GM19467 (cell line): ENCODE data around the gene NUP50.
A peak's percentile ranks its signal among the peaks of the same experiment; 100 is the strongest.

Experiments used
- ATAC-seq: cut with Tn5 transposase; IDR thresholded peaks from one replicate; pipeline ENCODE4 v1.9.1; 2021; ENCODE audit warnings: mild to moderate bottlenecking, moderate library complexity; ENCODE audit not compliant: unreplicated experiment

The NUP50 gene, protein sequence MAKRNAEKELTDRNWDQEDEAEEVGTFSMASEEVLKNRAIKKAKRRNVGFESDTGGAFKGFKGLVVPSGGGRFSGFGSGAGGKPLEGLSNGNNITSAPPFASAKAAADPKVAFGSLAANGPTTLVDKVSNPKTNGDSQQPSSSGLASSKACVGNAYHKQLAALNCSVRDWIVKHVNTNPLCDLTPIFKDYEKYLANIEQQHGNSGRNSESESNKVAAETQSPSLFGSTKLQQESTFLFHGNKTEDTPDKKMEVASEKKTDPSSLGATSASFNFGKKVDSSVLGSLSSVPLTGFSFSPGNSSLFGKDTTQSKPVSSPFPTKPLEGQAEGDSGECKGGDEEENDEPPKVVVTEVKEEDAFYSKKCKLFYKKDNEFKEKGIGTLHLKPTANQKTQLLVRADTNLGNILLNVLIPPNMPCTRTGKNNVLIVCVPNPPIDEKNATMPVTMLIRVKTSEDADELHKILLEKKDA

DNA sequence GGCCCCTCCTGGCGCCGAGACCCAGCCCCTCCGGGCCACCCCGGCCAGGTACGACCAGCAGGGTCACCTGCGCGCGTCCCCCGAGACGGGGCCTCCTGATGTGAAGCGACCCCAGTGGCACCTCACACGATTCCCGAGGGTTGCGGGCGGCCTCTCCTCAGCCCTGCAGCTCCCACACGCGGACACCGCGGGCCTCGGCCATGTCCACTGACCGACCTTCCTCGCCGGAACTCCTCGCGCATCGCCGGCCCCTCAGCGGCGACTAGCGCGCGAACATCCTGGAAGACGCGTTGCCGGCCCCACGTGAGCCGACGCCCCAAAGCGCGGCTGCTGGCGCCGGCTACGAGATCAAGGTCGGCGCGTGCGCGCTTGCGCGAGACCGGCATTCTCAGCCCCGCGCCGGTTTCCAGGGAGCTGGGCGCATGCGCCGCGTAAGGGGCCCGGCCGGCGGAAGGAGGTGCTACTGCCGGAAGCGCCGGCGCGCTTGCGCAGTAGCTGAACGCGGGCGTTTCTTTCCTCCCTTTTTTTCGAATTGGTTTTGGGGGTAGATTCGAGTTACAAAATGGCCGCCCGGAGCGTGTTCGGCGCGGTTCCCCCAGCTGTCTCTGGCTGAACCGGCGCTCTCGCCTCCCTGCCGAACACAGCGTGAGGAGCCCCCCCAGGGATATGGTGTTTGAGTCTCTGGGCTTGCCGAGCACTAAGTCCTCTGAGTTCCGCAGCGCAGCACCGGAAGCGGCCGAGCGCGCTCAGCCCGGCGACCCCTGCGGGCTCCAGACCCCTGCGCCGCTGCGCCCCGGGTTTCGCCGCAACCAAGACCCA is at the start of gene NUP50:
Gene NUP50, plus strand, starts transcription at position 475 of the 819 bp plus-strand sequence. CDS start 4,253 bp downstream, outside the sequence.
- peak; percentile 85 for ATAC-seq

DNA sequence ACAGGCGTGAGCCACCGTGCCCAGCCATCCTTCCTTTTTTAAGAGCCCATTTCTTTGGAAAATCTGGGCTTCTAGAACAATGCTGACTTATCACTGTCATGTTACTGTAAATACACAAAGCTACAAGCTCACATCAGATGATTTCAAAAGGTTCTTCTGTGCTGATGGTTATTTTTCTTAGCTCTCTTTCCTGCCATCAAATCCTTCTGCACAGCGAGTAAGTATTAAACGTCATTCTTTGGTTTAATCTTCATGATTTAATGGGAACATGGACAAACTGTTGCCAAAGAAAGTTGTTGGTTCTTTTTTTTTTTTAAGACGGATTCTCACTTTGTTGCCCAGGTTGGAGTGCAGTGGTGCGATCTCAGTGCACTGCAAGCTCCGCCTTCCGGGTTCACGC is 43.3 kb upstream of the NUP50 start:
- no peak for ATAC-seq

DNA sequence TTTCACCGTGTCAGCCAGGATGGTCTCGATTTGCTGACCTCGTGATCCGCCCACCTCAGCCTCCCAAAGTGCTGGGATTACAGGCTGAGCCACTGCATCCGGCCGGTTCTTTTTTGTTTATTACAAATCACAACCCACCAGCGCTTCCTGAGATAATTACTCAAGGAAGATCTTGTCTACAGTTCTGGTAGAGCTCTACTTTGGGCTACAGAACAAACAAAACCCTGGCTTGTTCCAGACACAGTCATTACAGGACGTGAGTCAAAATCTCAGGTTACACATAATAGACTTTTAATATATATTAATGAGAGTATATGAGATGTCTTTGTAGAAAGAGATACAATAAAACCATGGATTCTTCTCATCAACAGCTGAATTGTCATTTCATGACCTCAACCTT is 42.8 kb upstream of the NUP50 start:
- no peak for ATAC-seq

DNA sequence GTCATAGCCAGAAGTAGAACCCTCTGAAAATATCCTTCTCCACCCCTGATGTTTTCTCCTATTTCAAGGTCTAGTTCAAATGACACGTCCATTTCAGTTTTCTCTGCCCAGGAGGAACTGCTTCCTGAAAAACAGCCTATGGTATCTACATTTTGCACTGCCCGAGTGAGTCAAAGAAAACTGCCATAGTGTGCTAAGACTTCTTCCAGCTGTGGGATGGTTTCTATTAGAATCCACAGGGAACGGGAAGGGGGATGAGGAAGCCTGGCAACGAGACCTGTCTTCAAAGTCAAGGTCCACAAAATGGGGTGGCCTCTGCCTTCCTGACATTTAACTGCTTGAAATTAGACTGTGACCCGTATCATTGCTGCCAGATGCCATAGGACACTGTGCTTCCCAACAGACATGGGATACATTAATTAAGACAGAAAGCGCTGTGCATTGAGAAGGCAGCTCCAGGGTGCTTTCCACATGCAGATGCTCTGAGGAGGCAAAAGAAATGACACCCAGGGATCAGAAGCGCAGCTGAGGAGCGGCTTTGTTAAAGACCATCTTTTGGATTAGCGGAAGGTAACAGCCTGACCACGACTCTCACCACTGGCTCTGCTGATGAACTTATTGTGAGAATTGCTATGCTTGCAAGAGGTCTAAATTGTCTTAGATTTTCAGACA is 39.4 kb upstream of the NUP50 start:
- no peak for ATAC-seq

DNA sequence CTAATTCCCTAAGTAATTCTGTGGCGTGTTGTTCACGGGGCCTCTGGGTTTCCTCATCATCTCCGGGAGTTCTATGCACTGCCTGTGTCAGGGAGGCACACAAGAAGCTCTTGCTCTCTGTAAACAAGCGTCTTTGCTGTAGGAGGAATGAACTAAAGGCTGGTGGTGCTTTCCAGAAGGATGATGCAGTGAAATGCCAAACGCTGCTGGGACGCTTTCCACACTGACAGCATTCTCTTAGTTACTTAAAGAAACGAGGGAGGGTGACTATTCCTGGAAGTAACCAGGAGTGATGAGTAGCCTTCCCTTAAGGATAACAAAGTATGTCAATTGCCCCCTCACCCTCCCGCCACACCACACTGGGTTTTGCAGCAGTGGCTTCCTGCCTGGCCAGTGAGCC is 38.5 kb upstream of the NUP50 start:
- ATAC-seq = no peak

DNA sequence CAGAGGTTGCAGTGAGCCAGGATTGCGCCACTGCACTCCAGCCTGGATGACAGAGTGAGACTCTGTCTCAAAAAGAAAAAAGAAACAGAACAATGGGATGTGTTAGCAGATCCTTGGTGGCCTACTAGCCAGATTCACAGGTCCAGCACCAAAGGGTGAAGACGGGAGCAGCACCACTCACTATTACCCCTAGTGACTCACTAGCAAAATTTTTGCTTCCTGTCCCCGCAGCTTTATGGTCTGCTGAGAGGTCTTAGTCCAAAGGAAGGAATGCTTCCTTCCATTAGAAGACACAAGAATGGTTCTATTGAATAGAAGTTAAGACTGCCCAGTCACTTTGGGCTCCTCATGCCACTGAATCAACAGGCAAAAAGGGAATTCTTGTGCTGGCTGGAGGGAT is 35.9 kb upstream of the NUP50 start:
- no peak for ATAC-seq

DNA sequence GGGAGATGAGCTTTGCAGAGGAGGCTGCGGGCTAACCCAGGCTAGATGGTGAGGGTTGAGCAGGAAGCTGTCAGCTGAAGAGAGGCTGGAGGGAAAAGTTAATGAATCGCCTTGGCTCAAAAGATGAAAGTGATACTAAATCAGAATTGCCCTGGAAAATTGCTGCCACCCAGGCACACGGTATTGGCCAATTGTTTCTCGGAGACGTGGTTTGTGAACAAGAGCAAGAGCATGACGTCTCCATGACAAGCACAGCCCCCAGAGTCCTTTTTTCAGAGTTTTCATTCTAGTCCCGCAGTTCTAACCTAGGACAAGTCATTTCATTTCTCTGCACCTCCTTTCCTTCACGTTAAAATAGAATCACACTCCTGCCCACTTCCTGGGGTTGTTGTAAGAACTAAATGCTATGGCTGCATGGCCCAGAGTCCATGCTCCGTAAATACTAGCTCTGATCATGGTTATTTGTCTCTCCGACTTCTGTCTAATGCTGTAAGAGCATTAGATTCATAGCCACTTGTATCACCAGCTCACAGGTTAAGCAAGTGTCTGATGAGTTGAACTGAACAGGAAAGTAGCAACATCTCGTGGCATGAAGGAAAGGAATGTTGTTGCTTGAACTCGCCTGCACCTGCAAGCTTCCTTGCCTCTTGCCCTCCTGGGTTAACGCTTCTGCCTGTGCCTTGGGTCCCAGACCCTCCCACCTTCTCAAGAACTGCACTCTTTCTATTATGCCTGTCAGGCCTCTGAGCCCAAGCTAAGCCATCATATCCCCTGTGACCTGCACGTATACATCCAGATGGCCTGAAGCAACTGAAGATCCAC is 33.8 kb upstream of the NUP50 start:
- no peak for ATAC-seq

DNA sequence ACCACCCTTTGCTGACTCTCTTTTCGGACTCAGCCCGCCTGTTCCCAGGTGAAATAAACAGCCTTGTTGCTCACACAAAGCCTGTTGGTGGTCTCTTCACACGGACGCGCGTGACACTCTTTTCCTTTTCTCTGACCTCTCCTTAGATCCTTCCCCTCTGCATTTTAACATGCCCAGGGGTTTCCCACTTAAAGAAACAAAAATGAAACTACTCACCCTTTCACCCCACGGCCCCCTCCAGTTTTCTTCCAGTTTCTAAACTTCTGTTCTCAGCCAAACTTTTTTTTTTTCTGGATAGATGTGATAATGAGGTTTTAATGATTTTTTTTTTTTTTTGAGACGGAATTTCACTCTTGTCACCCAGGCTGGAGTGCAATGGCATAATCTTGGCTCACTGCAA is 32.8 kb upstream of the NUP50 start:
- no peak for ATAC-seq

DNA sequence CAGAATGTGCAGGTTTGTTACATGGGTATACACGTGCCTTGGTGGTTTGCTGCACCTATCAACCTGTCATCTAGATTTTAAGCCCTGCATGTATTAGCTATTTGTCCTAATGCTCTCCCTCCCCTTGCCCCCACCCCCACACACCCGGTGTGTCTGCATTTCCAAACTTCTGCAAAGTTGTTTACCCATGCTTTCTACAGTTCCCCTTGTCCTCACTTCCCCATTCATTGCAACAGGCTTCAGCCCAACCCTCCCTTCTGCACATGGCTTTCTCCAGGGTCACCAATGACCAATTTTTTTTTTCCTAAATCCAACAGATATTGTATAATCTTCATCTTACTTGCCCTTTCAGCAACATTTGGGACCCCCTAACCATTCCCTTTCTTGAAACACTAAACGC is 32.0 kb upstream of the NUP50 start:
- no peak for ATAC-seq

DNA sequence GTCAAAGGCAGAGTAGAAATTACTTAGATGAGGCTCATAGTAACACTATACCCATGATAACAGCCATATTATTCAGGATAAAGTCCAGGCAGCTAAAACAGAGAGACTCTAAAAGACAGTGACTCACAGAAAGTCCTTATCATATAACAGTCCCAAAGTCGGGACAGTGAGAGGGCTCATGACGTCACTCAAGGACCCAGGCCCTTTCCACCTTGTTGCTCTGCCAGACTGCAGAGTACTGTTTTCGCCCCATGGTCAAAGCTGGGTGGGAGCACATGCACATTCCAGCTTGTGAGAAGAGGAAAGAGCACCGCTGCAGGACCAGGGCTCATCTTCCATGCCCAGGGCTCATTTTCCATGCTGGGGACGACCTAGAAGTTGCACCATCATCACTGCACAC is 29.4 kb upstream of the NUP50 start:
- ATAC-seq = no peak

DNA sequence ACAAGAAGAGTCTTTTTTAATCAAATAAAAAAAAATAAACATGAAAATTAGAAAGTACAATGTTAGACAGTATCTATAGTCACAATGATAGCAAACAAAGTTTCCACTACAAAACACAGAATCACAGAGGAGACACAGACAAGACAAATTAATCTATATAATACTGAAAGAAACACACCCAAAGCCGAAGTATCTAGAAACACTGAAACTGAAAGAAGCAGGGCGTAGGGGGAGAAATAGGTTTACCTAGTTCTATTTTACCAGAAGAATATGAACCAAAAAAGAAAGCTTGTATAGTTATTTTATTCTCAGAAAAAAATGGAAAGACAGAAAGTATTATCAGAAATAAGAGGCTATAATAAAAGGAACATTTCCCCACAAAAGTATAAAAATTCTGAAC is 27.1 kb upstream of the NUP50 start:
- ATAC-seq = no peak

DNA sequence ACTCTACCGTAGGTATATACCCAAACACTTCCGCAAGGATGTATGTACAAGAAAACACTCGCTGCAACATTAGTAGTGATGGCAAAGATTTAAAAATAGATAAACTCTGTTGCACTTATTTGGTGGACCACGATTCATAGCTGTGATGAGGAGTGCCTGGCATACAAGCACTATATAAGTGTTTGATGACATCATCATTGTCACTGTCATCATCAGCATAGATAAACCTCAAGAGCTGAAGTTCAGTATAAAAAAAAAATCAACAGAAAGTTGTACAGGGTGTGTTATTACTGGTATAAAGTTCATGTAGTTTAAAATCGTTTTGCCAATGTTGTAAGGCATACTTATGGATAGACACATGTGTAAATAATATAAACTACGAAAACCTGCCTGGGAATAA is 24.0 kb upstream of the NUP50 start:
- ATAC-seq = no peak

DNA sequence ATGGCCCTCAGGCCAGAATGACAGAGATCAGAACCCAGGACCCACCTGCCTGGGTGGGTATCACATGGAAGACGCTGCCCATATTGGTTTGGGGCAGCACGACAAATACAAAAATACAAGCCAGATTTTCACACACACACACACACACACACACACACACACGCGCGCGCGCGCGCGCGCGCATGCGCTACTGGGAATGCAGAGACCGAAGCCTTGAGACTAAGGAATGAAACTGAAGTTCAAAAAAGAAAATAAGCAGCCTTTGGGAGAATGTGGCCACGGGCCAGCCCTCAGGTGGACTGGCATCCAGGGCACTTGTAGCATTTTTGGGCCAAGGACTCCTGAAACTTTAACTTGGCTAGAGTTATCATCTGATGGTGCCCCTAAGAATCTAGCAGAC is 21.3 kb upstream of the NUP50 start:
- no peak for ATAC-seq

DNA sequence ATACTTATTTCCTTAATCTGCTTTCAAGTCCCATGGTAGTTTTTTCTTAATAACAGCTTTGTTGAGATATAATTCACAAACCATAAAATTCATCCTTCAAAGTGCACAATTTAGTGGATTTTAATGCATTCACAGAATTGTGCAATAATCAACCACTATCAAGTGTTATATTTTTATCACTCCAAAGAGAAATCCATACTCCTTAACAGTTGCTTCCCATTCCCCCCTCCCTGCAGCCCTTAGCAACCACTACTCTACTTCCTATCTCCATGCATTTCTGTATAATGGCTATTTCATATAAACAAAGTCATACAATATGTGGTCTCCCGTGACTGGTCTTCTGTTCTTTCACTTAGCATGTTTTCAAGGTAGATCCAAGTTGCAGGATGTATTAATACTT is 18.8 kb upstream of the NUP50 start:
- no peak for ATAC-seq

DNA sequence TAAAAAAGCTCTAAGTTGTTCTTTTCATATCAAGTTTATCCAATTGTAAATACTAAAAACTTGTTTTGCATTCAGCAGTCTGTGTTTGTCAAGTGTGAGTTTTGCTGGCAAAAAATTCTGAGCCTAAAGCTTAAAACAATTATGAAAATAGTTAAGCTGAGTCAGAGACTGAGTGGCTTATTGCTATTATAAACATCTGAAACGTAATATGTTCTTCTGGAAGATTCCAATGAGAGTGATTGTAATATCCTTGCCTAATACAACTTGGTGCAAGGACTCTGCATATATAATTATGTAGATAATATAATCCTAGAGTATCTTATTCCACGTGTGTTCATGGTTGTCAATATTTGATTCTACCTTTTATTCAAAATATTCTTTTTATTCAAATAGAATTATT is 14.1 kb upstream of the NUP50 start:
- no peak for ATAC-seq

DNA sequence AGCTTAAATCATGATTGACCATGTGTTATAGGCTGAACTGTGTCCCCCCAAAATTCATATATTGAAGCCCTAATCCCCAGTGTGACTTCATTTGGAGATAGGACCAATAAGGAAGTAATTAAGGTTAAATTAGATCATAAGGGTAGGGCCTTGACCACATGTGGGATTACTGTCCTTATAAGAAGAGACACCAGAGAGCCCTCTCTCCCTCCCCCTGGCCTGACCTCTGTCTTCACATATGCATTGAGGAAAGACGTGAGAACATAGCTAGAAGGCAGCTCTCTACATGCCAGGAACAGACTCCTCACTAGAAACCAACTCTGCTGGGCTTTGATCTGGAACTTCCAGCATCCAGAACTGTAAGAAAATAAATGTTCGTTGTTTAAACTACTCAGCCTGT is 13.6 kb upstream of the NUP50 start:
- ATAC-seq = no peak

DNA sequence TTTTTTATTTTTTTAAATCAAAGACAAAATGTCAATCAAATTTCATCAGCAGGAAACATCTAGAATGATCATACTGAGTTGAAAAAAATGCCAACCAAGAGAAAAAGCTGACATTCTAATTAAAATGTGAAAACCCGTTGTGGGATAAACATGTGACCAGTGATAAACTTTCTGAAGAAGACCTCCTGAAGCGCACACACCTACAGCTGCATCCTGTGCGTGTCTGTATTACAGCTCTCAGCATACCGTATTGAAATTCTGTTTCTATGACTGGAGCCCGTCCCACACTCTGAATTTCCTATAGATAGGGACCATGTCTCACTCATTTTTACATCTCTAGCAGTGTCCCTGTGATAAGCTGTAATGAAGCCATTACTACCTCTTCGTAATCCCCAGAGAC is 12.2 kb upstream of the NUP50 start:
- ATAC-seq = no peak

DNA sequence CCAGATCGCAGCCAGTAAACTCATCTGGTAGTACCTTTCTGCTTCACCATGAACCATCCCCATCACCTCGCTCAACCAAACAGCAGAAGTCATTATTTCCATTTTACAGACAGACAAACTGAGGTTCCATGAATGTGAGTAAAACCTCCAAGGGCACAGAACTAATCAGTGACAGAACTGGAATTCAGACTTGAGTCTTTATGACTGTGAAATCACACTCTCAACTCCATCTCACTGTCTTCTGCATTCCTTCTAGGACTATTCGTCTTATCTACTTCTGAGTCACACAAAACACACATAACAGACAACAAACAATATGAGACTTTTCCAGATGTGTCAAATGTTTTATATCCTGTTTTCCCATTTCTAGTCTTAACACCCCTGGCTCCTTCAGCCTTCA is 9.3 kb upstream of the NUP50 start:
- ATAC-seq = no peak

DNA sequence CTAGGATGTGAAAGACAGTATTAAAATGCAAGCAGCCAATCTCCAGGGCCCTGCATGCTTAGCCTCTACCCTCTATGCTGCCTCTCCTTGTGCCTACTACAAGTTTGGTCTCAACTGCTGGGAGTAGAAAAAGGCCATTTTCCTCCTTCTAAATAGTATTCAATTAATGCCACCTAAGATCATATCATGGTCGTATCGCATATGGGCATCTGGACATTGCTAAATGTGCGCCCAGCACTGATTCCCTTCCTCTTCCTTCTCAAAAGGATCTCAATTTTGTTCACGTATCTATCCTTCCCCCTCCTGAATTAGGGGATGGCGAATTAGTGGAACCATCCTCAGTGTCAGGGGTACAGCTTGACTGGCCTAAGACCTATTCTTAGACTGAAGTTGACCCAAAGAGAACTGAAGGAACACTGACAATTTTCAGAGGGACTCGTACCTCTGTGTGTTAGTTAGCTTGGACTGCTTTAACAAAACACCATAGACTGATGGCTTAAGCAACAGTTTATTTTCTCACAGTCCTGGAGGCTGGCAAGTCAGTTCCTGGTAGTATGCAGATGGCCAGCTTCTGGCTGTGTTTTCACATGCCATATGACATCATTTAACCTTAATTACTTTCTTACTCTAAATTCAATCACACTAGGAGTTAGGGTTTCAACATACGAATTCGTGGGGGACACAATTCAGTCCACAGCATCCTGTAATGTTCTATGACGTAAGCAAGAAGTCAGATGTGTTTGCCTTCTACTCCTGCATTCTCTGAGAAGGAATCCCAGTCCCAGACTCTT is 8.5 kb upstream of the NUP50 start:
- ATAC-seq = no peak

DNA sequence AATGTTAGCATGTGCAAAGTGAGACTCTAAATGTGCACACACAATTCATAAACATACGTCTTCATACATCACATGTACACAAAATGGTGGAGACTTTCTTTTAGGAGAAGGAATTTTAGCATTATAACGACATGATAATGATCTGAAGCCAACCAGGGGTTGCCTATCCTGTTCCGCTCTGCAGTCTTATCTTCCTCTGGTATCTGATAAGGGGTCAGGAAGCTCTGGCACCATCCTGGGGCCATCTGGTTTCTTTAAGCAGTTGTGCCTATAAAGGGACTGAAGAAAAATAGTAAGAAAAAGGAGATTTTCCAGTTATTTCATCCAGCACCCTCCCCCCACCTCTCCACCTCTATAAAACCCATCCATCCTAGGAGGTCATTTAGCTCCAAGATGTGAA is 5.8 kb upstream of the NUP50 start:
- ATAC-seq = no peak
